Stimulated activated CD8-positive, alpha-beta memory T cell treated with anti-CD3 and anti-CD28 coated beads, Interleukin-12 subunit alpha, Interleukin-12 subunit beta, amount 100 ng/mL, for 1 hour (primary cell): ENCODE results near the gene PSME2.

Experiments used
- DNase-seq: peaks from one replicate; pipeline ENCODE4 v3.0.0-alpha.2; 2020; ENCODE audit warnings: low read depth

PSME2 gene

DNA sequence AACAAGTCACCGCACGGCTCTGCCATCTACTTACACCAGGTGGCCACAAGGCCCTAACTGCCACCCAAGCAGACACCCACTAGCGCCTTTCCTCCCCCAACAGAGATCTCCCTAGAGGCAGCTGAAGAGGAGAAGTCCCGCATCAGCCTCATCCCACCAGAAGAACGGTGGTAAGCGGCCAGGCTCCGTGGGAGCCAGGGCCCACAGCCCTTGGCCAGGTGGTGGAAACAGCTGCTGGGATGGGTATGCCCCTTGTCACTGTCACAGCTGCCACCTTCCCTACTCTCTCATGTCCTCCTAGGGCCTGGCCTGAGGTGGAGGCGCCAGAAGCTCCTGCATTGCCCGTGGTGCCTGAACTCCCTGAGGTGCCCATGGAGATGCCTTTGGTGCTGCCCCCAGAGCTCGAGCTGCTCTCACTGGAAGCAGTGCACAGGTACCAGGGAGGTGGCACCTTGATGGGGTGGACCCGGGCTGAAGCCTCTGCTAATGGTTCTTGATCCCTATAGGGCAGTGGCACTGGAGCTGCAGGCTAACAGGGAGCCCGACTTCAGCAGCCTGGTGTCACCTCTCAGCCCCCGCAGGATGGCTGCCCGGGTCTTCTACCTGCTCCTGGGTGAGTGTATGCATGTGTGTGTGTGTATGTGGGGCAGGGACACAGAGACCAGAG is 33.0 kb upstream of the PSME2 start:
- no peak for DNase-seq

DNA sequence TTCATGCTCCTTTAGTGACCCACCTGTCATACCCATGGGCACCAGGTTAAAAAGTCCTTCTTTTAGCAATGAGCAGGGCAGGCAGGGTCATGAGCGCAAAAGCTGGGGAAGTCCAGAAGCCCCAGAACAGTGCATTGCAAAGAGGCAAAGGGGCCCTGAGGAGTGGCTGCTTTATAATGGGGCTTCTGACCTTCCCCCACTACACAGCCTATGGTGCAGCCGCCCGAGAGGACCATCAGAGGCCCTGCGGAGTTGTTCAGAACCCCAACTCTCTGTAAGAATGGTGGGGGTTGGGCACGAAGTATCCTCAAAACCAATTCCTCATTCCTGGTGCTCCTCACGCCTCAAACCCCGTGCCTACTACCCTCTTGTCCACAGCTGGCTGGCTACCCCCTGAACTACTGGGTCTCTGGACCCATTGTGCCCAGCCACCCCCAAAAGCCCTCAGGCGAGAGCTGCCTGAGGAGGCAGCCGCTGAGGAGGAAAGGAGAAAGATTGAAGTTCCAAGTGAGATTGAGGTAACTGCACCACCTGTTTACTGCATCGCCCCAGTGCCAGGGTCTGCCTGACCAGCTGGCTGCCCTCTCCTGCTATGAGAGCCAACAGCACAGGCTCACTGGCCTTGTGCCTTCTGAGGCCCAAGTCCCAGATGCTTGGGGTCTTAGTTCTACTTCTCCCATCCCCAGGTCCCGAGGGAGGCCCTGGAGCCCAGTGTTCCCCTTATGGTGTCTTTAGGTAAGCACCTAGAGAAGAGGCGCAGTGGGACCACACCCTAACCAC is 32.2 kb upstream of the PSME2 start:
- no peak for DNase-seq

DNA sequence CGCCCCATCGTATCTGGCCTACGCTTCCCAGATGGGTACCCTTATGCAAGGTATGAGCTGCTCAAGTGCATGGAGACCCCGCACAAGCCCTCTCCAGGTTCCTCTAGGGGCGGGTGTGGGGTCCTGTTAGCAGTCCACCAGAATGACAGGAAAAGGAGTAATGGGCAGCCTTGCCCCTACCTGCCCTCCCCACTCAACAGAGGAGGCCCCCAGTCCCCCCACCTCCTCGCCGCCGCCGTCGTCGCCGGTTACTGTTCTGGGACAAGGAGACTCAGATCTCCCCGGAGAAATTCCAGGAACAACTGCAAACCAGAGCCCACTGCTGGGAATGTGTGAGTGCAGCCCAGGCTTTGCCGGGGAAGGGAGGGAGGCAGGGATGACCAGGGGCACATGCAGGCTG is 31.5 kb upstream of the PSME2 start:
- no peak for DNase-seq

DNA sequence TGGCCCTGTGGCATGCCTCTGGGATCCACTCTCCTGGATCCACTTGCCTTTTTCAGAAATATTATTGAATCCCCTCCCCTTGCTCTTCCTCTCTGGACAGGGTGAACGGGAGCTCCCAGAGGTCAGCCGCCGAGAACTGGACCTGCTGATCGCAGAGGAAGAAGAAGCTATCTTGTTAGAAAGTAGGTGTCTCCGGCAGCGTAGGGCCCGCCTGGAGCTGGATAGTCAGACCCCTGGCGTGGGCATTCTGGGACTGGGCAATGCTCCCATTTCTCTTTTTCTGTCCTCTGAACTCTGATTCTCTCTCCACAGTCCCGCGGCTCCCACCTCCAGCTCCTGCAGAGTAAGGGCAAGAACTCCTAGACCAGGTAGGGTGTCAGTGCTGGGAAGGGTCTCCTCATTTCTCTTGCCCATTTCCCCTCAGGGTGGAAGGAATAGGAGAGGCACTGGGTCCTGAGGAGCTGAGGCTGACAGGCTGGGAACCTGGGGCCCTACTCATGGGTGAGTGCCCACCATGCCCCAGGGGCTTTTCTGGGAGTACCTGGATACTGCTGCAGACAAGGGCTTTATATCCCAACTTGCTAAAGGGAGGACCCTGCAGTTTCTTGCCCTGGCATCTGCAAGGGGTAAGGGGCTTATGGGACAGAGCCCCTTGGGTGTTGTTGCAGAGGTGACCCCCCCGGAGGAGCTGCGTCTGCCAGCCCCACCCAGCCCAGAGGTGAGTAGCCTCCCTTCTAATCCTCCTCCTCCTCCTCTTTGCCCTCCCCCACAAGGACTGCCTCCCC is 30.8 kb upstream of the PSME2 start:
- no peak for DNase-seq

DNA sequence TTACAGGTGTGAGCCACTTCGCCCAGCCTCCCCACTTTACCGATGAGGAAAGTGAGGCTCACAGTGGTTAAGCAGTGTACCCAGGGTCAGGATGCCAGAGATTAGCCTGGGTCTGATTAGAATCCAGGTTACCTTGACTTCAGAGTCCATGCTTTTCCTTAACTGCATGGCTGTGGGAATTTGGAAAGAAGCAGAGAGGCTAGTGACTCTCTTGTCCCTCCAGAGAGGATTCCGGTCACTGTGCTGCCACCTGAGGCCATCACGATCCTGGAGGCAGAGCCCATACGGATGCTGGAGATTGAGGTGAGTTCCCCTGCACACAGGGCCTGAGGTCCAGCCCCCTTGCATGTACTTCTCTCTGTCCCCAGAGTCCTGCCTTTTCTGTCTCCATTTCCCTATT is 30.2 kb upstream of the PSME2 start:
- no peak for DNase-seq

DNA sequence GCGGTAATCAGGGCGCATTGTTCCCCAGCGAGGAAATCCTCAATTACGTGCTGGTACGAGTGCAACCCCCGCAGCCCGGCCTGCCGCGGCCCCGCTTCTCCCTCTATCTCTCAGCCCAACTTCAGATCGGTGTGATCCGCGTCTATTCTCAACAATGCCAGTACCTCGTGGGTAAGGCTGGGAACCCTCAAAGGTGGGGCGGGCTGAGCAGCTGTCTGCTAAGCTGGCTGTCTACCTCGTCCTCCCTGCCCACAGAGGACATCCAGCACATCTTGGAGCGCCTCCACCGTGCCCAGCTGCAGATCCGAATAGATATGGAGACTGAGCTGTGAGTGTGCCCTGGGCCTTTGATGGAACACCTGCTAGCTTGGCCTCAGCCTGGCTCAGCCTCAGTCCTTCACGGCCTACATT is 26.5 kb upstream of the PSME2 start:
- DNase-seq = no peak

DNA sequence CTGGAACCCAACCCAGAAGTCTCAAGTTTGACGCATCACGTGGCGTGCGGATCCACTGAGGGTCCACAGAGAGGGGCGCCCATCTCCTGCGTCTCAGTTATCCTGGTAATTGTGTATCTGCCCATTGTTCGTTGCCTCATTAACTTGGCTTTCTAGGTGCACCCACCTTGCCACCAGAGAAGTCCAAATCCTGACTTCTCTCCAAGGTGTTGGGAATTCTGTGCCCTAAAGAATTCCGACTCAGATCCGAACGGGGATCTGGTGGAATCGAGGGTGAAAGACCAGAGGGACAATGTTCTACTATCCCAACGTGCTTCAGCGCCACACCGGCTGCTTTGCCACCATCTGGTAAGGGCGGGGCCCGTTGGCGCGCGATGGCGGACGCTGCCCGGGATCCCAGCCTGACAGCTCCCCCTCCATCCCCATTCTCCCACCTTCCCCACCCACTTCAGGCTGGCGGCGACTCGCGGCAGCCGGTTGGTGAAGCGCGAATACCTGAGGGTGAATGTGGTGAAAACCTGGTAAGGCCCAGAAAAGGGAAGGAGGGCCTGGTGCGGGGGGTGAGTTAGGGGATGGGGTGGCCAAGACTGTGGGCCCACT is 26.0 kb upstream of the PSME2 start:
- no peak for DNase-seq

DNA sequence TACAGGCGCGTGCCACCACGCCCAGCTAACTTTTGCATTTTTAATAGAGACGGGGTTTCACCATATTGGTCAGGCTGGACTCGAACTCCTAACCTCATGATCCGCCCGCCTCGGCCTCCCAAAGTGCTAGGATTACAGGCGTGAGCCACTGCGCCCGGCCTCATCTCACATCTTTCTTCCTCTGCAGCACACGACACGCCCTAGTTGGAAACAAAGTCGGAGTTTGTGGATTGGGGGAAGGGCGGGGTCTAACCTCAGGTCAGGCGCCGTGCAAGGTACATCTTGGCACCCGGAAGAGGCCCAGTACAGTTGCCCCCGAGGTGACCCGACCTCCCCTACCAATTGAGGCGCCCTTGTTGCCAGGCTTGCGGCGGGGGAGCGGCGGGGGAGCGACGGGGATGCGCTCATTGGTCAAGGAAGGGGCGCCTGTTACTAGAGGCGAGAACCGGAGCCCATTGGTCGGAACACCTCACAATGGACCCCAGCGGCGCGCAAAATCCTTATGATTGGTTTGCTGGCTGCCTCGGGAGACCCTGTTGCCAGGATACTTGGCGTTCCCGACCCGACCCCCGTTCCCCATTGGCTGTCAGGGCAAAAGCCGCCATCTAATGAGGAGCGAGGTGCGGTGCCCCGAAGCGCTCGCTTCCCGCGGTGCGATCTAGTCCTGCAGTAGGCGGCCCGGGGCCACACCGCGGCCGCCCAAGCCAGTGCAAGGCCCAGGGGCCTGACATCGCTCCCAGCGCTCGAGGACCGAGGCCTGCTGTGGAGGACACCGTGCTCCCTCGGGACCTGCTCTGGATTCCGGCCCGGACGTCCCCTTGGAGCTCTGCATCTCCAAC is 25.2 kb upstream of the PSME2 start, which contains the start of gene REC8:
TSS of gene REC8 (plus strand) at position 659 of the 839 bp plus-strand sequence. CDS start 473 bp downstream, outside the sequence.
- DNase-seq = peak; percentile 58

DNA sequence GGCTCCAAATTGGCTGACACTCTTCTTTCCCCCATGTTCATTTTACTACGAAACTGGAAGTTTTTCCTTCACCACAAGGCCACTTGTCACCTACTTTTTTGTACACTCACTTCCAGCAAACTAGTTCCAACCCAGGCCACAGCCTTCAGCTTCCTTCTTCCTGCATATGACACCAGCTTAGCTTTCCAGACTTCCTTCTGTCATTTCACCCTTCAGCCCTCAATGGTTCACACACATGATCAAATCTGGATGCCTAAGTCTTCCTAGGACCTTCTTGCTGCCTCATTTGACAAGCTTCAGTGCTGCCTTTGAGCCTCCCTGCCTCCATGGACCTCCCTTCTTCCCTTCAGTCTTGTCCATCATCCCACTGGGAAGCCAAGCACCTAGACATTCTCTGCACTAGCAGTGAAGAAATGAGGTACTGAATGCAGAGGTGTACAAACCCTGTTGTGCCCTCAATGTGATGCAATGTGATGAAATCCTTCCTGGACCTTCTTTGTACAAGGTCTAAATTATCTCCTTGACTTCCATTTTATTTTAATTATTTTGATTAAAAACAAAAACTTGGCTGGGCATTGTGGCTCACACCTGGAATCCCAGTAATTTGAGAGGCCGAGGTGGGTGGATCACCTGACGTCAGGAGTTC is 21.2 kb upstream of the PSME2 start:
- no peak for DNase-seq

DNA sequence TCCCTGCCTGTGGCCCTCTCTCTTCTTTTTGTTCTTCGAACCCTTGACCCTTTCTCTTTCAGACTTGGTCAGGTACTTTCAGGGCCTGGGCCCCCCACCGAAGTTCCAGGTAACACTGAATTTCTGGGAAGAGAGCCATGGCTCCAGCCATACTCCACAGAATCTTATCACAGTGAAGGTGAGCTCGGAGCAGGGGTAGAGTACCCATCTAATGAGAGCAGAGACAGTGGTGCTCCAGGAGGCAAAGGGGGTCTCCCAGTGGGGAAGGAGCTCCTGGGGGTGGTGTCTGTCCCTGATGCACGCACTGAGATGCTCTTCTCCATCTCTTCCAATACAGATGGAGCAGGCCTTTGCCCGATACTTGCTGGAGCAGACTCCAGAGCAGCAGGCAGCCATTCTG is 19.4 kb upstream of the PSME2 start:
- no peak for DNase-seq

DNA sequence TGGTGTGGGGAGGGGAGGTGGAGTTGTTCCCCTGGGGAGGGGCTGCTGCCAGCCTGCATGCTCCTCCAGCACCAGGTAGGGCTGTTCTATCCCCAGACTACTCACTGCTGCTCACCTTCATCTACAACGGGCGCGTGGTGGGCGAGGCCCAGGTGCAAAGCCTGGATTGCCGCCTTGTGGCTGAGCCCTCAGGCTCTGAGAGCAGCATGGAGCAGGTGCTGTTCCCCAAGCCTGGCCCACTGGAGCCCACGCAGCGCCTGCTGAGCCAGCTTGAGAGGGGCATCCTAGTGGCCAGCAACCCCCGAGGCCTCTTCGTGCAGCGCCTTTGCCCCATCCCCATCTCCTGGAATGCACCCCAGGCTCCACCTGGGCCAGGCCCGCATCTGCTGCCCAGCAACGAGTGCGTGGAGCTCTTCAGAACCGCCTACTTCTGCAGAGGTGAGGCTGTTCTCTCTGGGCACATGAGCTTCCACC is 18.1 kb upstream of the PSME2 start:
- DNase-seq = no peak

DNA sequence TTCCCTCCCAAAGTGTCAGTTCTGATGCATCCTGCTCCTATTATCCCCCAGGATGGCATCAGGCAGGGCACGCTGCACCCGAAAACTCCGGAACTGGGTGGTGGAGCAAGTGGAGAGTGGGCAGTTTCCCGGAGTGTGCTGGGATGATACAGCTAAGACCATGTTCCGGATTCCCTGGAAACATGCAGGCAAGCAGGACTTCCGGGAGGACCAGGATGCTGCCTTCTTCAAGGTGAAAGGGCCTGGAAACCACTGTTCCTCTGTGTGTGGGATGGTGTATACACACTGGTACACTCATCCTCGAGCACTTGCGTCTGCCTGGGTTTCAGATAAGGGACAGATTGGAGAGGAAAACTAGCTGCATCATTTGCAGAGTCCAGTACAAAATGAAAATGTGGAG is 15.7 kb upstream of the PSME2 start:
- DNase-seq = no peak

DNA sequence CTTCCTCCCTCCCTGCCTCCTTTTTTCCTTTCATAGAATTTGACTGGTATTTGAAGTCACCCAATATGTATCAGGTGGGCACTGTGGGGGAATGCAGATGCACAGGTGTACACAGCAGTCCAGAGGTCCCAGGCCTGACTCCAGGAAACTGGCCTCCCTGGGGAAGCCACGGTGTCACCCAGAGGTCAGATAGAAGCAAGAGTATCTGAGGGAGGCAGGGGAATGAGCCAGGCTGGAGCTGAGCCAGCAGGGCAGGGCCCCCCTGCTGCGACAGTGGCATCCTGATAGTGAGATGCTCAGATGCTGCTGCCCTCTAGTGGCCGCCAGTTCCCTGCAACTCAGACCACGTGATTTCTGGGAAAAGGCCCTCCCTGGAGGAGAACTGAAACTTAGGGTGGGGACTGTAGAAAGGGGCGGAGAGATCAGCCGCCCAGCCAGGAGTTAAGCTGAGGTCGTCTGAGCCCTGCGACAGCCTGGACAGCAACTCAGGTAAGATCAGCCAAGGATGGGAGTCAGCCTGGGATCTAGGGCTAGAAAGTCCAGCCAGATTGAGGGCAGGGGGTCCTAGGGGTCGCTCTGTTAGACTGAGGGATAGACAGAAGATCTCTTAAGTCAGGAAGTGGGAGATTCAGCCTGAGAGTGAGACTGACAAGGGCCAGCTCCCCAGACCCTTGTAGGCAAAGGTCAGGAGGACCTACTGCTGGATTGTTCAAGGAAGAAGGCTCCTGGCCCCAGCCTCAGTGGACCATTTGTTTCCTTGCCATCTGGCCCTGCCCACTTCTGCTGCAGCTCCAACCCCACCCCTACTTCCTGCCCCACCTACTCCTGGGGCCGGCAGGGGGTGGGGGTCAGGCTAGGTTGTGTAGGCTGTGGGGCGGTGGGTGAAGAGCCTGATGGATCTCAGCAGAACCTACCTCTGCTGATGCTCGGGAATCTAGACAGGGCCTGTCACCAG is 14.7 kb upstream of the PSME2 start, which contains the start of gene IRF9:
TSS of gene IRF9 (plus strand) at position 416 of the 955 bp plus-strand sequence. CDS start 880 bp downstream, outside the sequence.
- peak; percentile 98 for DNase-seq

DNA sequence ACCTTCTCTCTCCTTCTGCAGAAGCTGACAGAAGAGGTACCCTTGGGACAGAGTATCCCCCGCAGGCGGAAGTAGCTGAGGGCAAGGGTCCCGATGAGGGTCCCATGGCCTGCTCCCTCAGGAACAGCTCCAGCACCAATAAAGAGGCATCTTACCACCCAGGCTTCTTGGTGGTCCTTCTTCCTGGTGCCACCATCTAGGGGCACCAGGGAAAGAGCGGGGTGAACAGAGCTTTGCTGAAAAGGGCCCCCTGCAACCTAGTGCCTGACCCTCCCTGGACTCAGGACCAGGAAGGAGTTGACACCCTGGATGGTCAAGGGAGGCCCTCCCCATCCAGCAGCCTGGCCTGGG is 14.1 kb upstream of the PSME2 start:
- DNase-seq = no peak

DNA sequence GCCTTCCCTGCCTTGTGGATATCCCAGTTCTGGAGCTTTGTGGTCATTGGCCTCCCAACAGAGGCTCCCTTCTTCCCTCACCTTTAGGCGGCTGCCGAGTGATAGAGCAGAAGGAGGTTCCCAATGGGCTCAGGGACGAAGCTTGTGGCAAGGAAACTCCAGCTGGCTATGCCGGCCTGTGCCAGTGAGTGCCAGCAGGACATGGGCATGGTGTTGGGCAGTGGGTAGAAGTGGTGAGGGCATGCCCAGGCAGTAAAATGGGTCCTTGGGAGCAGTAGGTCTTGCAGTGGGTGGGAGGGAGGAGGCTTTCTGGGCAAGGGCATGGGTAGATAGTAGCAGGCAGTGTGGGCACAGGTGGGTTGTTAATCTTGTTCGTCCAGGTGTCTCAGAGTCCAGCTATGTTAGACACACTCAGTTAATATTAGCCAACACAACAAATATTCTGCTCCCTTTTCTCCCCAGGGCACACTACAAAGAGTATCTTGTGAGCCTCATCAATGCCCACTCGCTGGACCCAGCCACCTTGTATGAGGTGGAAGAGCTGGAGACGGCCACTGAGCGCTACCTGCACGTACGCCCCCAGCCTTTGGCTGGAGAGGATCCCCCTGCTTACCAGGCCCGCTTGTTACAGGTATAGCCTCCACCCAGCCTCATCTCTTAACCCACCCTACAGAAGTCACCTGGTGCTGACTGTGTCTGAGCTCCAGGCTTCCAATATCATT is 13.5 kb upstream of the PSME2 start:
- DNase-seq = no peak

DNA sequence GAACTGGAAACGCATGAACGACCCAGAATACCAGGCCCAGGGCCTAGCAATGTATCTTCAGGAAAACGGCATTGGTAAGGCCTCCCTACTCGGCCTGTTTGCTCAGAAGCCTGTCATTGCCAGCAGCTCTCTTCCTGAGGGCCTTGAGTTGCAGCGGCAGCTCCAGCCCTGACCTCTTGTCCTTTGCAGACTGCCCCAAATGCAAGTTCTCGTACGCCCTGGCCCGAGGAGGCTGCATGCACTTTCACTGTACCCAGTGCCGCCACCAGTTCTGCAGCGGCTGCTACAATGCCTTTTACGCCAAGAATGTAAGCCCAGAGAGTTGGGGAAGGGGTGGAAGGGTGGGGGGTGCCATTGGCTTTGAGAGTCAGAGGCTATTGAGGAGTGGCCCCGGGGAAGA is 10.9 kb upstream of the PSME2 start:
- no peak for DNase-seq

DNA sequence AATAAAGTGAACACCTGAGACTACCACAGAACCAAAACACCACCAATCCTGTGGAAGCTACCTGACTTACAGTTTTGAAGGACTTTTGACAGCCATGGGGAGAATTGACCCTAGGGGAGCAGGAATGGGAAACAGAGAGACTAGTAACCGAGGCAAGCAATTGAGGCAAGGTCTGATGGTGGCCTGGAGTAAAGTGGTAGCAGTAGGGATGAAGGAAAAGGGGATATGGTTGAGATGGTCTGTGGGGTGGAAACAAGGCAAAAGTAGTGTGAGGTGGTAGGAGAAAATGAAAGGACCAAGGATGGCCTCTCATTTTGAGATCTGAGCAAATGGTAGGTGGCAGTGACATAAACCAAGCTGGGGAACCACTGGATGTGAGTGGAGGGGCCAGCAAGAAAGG is 10.4 kb upstream of the PSME2 start:
- DNase-seq = no peak

DNA sequence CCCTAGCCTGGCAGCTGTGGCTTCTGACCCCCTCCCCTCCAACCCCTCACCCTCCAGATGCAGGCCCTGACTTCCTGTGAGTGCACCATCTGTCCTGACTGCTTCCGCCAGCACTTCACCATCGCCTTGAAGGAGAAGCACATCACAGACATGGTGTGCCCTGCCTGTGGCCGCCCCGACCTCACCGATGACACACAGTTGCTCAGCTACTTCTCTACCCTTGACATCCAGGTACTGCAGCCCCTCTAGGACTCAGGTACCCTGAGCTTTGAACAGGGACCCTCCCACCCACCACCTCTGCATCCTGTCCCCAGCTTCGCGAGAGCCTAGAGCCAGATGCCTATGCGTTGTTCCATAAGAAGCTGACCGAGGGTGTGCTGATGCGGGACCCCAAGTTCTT is 8.7 kb upstream of the PSME2 start:
- DNase-seq = no peak
